DMS53 treated with DMSO at 0.1 percent for 48 hours (cell line): ENCODE results near the gene EML1.

Experiments
- DNase-seq: peaks from one replicate; lab custom pipeline; 2025; ENCODE audit not compliant: unreplicated experiment; lab: John Stamatoyannopoulos, UW

The EML1 gene

GRCh38 chr14:99821519-99822508 is 28.6 kb downstream of the EML1 start:
- DNase-seq = no peak

DNA sequence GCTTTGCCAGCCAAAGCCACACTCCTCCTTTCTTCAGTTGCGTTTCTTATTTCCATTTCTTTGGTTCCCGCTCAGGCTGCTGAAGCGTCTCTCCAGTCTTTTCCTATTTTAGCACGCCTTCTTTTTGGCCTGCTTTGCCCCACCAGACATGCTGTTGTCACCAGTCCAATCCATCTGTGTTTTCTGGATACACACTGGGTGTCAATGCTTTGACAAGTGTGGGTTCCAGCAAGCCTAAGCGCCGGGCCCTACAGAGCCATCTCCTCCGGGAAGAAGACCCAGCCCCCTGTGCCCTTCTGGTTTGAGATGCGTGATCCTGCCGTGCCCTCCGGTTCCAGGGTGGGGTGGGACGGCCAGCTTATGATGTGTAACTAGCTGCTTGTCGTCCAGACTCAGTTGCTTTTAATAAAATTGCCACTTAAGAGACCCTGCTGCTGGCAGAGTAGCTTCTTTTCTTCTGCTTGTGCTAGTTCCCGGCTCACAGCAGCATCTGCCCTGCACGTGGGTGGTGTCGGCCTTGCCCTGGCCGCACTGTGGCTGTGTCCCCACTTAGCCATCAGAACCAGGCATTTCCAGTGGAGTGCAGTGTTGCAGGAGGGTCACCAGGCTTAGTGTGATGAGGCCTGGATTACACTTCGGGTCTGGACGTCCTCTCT is 29.7 kb downstream of the EML1 start:
- no peak for DNase-seq

GRCh38 chr14:99824776-99825175 is 31.6 kb downstream of the EML1 start:
- DNase-seq = no peak

DNA sequence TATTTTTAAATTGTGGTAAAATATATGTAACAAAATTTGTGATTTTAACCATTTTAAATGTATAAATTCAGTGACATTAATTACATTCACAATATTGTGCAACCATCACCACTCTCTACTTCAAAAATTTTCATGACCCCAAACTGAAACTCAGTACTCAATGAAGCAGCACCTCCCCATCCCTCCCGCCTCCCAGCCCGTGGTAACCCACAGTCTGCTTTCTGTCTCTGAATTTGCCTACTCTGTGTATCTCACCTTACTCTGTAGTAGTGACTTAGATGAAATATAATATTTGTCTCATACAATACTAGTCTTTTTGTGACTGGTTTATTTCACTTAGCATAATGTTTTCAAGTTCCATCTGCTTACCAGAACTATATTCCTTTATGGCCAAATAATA is 36.2 kb downstream of the EML1 start:
- no peak for DNase-seq

GRCh38 chr14:99831303-99831702 is 38.1 kb downstream of the EML1 start:
- DNase-seq = no peak

GRCh38 chr14:99831903-99832685 is 38.9 kb downstream of the EML1 start:
- DNase-seq = no peak

DNA sequence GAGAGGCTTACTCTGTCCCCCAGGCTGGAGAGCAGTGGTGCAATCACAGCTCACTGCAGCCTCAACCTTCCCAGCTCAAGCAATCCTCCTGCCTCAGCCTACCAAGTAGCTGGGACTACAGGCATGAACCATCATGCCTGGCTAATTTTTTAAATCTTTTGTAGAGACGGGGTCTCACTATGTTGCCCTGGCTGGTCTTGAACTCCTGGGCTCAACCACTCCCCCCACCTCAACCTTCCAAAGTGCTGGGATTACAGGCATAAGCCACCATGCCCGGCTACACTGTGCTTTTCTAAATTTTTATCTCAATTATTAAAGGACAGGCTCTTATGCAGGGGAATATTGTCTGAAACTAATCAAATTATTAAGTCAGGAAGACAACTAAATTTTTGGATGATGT is 44.6 kb downstream of the EML1 start:
- DNase-seq = no peak

GRCh38 chr14:99838639-99839134 is 45.5 kb downstream of the EML1 start:
- DNase-seq = no peak

GRCh38 chr14:99839696-99840095 is 46.5 kb downstream of the EML1 start:
- DNase-seq = no peak

GRCh38 chr14:99840265-99840664 is 47.1 kb downstream of the EML1 start:
- no peak for DNase-seq

DNA sequence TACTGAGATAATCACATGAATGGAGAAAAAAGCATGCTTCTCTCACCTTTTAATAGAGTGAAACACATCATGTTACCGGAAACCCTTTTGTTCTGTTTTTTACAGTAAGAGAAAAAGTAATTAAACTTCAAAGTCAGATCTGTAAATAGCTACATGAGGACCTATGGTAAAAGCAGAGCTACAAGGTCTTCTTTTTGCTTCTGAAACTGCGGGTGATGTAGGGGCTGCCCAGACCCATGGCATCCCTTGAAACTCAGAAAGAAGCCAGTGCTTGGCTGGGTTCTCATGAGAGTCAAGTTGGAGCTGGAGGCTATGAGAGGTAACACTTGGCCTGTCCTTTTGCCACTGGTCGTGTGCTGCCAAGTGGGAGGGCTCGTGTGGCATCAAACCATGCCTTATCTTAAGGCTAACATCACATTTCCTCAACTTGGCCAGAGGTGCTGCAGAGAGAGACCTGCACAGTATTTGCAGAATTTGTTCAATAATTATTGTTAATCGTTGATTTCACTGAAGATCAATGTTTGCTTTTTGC is 47.6 kb downstream of the EML1 start:
- no peak for DNase-seq

- DNase-seq = no peak
Measured at GRCh38 chr14:99841436-99842071, 48.3 kb downstream of the EML1 start.

DNA sequence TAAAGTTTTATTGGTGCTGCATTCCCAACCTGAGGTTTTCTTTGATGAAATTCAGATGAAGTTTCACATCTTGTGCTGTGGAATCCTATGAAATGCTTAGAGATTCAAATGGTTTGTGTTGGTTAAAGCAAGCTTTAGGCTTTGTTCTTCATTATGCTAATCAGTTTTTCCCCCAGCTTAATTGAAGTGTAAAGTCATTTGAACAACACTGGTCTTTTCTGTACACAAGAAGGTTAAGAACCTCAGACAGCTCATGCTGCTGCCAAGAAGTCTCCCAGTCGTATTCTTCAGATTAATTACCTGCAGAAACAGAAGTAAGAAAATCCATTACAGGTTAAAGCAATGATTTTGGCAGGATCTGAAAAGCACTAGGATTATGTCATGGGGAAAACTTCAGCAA is 48.9 kb downstream of the EML1 start:
- no peak for DNase-seq

DNA sequence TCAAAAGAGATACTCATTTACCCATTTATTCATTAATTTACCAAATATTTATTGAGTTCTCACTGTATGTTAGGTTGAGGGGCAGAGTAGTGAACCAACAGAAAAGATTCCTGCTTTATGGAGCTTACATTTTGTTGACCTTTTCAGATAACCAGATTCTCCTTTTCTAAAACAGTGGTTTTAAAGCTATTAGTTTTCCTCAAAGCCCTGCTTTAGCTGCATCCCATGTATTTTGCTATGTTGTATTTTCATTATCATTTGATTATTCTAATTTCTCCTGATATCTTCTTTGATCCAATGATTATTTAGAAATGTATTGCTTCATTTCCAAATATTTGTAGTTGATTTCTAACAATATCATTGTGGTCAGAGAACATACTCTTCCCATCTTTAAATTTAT is 53.6 kb downstream of the EML1 start:
- DNase-seq = no peak

- no peak for DNase-seq
Measured at GRCh38 chr14:99850709-99851108, 57.5 kb downstream of the EML1 start.

GRCh38 chr14:99852578-99852977 is 59.4 kb downstream of the EML1 start:
- no peak for DNase-seq

- DNase-seq = no peak
Measured at GRCh38 chr14:99853206-99853605, 60.0 kb downstream of the EML1 start.

DNA sequence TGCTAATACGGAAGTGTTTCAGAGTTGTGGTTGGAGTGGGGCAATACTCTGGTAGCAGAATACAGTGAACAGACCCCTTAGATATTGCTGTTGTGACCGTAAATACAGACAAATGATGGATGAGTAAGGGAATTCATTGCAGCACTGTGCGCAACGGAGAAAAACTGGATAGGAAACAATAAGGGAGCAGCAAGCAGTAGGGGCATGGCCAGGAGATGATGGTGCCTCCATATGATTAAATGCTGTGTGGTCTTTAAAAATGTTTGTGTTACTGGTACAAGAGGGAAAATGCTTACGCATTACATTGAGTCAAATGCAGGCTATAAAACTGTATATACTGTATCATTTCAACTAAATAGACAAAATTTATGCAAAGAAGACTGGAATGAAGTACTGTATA is 61.6 kb downstream of the EML1 start:
- DNase-seq = no peak

- DNase-seq = no peak
Measured at GRCh38 chr14:99855271-99855670, 62.1 kb downstream of the EML1 start.

DNA sequence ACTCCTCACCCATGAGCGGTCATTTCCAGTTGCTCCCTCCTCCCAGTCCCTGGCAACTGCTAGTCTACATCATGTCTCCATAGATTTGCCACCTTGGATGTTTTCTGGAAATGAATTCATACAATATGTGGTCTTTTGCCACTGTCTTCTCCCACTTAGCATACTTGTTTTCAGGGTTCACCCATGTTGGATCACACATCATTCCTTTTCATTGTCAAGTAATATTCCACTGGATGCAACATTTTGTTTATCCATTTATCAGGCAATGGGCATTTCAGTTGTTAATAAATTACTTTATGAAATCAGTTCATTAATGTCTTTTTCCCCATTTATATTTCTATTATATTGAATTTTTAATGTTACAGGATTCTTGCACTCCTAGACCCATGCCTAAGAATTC is 64.3 kb downstream of the EML1 start:
- DNase-seq = no peak

DNA sequence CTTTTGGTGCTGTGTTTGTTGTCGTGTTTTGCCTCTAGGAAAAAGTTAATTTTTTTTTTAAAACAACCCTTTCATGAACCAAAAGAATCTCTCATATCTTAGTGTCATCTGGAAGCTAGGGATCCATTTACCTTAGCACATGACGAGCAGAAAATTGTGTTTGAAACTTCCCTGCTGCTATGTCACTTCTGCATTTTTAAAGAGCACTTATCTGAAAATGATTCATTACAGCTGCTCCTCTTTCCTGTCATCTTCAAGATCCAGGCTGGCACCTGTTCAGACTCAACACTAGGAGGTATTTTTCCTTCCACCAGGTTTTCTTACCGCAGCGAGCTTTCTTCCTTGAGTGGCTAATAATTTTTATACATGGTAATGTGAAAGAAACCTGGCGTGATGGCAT is 67.0 kb downstream of the EML1 start:
- no peak for DNase-seq
